AG08395 (cell line): ENCODE data around the gene TUB.
A peak's percentile ranks its signal among the peaks of the same experiment; 100 is the strongest.

ENCODE experiments used
- DNase-seq: peaks from one replicate; pipeline ENCODE4 v3.0.0; 2012; ENCODE audit warnings: mixed read lengths, low spot score

Gene TUB

DNA sequence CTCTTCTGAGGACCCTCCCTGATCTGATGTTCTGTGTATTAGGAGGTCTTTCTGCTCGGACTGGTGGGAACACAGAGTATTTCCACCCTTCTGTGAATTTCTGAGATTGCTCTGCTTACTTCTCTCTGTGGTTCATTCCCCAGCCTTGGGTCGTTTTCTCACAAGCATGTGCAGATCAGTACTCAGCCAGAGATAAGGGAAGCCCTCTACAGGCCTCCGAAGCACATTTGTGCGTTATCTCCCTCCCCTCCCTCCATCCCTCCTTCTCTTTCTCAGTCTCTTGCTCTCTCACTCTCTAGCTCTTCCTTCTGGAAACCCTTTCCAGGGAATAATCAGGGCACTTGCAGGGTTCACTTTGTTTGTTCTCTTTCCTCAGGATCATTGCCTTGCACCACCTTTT is 35.2 kb upstream of the TUB start:
- DNase-seq = no peak

DNA sequence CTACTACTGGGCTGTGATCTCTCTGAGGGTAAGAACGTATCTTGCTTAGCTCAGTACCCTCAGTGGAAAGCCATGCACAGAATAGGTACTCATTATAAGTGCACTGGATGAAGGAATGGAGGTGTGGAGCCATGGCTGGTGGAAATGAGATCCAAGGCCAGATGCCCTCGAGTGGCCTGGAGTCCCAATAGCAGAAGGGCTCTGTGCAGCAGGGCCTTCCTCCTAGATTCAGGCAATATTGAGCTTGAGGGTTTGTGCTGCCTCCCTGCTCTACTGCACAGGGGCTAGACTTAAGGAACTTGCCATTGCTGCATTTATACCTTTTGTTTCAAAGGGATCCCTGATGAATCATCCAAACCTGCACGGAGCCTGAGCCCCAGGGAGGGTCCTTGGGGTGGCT is 33.6 kb upstream of the TUB start:
- DNase-seq = no peak

DNA sequence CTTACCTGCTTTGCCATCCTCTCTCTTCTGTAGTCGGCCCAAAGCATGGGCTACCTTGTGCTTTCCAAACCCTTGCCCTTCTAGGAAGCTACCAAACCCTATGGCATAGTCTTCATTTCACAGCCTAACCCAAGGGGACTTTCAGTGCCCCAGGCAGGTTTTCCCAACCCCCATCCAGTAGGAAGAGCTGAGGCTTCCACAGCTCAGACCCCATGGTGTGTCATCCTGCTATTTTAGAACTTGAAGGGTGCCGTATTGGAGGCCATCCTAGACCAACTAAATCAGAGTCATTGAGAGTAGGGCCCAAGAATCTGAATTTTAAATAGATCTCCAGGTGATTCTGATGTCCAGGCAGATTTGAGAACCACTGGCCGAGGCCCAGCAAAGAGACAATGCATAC is 31.9 kb upstream of the TUB start:
- no peak for DNase-seq

DNA sequence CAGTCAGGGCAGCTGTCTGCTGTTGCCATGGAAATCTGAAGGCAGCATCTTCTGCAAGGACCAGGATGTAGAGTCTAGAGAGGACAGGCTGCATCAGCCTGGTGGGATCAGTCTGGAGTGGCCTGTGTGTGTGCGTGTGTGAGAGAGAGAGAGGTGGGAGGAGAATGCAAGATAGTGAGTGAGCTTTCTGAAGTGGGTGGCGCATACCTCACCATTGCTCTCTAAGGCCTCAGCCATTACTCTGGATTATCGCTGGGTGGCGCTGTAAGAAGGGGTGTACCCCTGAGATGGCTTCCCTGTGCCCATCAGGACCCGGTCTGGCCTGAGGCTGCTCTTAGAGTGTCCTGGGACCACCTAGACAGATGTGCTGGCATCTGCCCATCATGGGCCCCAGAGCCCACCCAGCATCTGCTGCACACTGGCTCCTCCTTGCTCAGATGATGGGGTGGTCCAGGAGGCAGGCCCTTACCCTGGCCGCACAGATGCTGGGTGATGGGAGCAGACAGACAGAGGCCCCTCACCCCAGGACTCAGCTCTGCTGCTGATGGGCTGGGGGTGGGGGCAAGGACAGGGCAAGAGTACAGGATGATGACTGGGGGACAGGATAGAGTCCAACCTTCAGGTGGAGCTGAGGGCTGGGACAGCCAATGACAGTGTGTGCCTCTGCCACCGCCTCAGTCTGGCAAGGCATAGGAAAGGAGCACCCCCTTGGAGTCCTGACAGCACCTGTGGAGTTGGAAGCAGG is 25.7 kb upstream of the TUB start:
- DNase-seq = no peak

DNA sequence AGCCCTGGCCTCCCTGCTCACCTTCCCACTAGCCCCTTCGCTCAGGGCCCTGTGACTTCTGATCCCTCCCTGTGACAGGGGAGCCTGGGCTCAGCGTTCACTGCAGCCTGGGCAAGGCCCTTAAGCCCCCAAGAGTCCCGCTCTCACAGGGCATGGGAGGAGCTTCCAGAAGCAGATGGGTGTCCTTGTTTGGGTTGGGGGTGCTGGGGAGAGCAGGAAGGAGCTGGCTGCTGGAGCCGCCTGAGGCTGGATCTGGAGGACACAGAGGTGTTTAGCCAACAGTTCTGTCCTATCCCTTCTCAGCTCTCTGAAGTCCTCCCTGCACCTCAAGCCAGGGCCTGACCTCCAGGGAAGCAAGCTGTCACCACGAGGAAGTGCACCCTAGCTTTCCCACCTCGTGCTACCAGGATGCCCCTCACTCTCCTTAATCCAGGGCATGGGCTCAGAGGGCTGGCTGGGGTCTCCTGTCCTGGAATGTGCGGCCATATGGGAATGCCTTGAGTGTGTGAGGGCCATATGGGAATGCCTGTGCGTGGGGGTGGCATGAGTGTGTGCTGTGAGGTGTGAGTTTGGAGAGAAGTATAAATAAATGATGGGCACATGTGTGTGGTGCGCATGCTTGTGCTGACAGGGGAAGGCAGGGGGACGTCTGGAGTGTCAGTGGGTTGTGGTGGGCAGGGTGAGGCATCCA is 25.0 kb upstream of the TUB start:
- no peak for DNase-seq

DNA sequence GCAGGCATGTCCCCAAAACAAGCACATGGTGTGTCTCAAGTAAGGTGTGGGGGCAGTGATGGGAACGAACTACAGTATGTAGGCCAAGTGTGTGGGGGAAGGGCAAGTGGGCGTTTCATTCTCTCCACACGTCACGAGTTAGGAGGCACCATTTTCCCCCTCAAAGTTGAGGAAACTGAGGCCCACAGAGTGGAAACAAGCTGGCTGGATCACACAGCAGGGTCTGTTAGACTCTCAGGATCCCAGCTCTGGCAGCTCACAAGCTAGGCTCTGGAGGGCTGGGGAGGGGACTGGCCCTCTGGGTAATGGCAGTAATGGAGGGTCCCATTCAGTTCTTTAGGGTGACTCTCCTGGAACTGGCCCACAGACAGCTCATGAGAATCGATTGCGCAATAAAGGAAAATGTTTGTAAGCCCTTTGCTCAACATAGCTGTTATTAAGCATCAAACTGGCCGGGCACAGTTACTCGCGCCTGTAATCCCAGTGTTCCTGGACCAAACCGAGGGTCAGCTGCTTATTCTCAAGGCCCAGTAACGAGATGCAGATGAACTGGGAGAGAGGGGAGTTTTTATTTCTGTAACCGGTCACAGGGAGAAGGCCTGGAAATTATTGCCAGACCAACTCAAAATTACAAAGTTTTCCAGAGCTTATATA is 24.1 kb upstream of the TUB start:
- DNase-seq = peak; percentile 69

DNA sequence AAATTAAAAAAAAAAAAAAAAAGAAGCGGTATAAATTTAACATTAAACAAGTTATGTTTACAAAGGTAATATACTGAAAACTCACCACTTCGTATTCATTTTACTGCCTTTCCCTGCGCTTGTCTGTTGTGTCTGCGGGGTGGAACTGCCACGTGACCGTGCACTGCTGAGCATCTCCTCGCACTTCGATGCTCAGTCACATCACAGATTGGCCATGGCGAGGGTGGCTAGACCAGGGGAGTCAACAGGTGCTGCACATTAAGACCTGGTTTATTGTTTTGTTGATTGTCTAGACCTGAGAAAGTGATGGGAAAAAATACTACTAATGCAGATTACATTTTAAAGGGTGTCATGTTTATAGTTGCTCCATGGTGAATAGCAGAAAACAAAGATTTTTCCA is 22.8 kb upstream of the TUB start:
- no peak for DNase-seq

DNA sequence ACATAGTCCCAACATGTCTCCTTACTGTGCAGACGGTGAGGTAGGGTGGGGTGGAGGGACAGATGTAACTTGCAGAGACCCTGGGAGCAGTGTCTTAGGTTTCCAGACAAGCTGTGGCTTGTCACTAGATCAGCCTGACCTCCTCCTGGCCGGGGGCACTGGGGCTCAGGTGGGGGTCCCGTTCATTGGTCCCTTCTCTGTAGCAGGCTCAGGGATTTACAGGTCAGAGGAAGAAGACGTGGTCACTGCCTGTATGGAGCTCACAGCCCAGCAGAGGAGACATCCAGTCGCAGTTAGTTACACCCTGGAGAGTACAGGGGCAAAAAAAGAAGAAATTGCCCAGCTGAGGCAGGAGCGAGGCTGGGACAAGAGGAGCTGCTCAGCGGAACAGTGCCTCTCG is 22.0 kb upstream of the TUB start:
- DNase-seq = no peak

DNA sequence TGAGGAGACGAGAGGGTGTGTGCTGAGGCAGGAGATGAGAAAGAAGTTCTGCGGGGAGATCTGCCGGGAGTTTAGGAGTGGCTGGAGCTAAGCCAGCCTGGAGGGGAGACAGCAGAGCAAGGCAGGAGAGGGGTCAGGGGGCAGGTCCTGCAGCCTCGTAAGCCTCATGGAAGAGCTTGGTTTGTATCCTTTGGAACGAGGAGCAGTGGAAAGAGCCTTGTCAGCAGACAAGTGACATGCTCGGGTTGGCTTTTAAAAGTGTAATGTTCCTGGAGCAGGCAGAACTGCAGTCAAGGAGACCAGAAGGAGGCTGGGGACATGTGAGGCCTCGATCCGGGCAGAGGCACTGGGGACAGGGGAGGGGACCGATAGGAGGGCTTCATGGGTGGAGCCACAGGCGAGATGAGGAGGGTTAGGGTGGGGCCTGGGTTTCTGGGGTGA is 21.4 kb upstream of the TUB start:
- no peak for DNase-seq

DNA sequence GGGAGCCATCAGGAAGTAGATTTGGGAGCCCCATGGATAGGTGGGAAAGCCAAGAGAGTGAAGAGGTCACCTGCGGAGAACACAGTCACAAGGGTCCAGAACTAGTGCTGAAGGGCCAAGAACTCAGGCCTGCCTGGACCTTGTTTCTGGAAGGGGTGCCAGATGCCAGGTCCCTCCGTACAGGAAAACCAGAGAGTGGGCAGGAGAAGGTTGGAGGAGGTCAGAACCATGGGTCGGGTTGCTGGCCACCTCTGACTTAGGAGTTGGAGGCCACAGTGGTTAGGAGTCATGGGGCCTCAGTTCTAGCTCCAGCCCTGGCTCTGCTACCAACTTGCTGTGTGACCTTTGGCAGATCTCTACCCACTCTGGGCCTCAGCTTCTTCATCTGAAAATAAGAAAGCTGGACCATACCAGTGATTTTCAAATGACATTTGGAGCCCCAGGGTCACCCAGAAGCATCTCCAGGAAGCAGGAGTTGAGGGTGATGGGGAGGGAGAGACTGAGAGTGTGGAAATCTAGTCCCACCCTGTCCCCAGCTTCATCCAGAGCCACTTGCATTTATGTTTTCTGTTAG is 20.8 kb upstream of the TUB start:
- no peak for DNase-seq

DNA sequence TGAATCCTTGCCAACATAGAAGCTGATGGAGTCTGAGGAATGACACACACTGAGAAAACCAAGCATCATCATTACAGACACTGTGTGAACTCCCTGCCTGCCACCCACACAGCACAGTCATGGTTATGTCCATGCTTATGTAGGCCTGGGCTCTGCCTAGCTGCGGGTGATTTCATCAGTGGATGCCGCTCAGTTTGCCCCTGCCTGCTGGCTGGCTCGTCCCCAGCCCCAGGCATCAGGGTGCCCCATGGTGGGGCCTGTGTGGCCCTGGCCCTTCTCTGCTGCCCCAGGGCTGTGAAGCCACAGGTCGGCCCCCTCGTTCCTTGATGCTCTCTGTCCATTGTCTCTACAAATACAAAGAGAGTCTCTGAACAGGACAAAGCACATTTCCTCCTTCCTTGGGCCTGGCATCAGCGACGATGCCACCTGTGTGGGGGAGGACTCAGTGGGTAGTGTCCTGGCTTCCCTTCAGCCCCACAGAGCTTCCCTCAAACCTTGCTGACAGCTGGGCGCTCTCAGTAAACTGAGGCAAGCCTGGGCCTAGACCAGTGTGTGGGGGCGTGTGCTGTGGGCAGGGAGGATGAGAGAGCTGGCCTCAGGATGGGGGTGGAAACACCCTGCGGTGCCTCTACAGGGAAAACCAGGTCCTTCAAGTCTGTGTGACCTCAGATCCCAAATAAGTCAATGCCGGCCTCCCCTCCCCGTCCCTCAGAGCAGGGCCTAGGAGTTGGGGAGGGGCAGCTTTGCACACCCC is 20.0 kb upstream of the TUB start:
- peak; percentile 65 for DNase-seq

DNA sequence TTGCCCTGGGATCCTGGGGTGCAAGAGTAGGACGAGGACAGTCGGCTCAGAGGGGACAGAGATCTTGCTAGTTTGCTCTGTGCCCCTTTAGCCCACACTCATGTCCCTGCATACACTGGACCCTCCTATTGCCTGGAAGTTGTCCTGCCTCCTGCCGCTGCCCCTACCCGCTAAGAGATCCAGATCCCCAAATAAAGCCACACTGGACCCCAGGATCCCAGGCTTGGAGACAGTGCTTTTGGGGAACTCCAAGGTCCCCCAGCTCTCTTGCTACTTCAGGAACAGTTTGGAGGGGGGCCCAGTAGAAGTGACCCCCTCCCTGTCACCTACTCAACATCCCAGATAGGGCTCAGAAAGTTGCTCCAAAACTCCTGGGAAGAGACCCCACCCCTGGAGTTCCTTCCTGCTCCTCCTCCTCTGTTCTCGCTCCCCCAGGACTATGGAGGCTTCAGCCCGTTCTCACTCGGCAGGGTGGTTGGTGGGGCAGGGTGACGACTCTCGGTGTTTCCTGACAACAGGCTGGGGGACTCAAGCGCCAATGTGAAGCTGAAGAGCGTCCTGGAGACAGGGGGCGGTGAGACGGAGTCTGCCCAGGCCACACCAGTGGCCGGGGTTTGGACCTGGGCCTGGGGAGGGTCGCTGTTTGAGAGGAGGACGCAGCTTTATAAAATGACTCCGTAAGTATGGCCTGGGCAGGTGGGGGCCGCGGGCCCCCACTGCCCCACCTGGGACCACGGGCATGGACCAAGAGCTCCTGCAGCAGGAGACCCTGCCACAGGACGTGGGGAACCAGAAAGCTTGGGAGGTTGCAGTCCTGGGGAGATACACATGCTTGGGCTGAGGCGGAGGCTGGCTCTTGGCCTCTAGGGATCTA is 19.2 kb upstream of the TUB start:
- DNase-seq = no peak

DNA sequence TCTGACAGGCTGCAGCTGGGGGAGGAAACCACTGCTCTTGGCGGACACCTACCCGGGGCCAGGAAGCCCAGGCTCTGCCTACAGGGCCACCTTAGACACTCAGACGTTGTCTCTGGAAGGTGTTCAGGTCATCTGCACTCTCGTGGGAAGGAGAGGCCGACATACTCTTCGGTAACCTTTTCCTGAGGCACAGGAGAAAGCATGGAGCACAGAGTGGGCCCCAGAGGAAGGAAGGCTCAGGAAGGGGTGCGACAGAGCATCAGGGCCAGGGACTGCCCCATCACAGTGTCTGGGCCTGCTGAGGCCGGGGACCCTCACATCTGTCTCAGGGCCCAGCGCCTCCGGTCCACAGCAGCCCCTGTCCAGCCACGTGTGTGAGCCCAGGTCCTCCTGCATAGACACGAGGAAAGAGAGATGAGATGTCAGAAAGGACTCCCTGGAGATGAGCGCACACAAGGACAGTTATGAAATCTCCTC is 18.2 kb upstream of the TUB start:
- DNase-seq = no peak

DNA sequence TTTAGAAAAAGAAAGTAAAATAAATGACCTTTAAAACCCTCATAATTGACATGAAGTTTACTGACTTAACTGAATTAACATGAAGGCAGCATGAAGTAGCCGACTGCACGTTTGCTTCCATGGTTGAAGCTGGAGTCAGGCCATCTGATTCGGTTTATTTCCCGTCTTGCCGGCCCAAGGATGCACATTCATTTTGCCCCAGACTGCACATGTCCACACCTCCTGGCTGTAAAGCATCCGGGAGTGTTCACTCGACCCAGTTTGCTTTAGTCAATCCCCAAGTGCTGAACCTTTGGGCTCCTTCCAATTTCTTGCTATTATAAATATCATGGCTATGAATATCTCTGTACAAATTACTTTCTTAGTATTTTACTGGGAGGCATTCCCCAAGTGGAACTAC is 17.7 kb upstream of the TUB start:
- DNase-seq = peak; percentile 45

DNA sequence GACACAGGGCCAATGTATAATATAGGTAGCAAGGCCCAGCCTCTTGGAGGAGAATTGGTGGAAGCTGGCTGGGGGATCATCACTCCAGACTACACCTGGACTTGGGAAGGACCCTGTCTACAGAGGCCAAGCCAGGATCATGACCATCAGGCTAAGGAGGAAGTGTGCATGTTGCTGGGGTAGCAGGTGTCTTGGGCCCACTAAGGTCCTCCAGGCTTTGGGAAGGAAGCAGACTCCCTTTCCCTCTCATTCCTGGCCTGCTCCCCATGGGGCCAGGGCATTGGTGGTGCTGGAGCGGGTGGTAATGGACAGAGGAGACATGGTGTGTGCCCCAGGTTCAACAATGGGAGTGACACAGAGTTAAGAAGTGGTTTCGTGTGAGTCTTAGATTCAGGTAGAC is 16.0 kb upstream of the TUB start:
- DNase-seq = no peak

DNA sequence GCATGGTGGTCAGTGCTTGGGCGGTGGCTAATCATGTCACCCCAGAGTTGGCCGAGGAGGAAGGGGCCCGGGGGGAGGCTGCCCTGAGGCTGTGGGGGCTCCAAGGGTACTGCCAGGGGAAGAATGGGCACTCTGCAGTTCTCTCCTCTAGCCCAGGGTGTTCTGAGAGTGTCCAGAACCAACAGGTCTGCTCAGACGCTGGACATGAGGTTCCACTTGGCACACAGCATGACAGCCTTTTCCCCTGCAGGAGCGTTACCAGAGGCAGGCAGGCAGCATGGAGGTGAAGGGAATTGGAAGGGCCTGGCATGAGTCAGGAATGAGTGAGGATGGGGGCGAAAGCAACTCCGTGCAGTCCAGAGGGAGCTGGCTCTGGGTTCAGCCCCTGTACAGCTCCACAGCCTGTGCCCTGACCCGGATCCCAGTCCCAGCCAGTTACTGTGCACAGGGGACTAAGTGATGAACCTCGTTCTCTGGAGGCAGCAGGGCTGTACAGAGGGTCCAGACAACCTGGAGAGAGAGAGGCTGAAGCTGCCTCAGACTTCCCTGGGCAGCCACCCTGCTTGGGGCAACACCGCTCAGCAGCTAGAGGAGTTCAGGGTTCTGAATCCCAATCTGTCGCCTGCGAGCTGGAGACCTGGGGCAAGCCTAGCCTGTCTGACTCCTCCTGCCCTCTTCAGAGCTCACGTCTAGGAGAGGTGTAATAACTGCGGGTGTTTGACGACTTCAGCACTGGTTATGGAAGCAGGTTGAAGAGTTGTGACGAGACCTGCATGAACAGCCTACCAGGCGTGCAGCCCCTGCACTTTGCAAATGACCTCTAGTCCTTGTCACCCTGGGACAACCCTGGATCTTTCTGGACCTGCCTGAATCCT is 14.7 kb upstream of the TUB start:
- DNase-seq = no peak

DNA sequence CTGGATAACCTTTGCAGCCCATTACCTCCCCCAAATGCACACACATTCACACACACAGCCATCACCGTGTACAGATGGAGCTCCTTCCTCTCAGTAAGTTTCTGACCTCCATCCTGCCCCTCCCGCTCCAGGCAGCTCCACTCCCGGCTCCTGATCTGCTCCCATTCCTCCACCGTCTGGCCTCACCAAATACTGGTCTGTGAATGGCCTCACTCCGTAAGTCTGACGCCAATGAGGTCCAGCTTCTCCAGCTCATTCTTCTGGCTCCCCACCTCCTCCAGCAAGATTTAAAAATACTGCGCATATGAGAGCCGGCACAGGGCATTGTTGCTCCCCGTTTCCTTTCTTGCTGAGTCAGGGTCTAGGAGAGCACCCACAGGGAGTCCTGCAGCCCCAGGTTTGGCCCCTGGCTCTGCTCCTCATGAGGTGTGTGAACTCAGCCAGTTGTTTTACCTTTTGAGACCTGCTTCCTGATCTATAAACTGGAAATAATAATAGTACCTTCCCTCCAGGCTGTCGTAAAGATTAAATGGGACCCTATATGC is 14.0 kb upstream of the TUB start:
- no peak for DNase-seq

DNA sequence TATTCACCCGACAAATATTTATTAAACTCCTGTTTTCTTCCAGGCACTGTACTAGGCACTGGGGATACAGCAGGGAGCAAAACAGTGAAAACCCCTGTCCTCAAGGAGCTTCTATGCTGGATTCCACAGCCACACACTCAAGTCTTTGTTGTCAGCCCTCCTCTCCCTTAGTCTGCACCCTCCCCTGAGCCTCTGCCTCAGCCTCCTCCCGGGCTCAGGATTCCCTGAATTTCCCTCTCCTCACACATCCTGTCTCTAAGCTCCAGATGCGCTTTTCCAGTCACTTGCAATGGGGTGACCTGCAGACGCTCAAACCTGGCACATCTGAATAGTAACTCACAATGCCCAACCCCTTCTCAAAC is 13.5 kb upstream of the TUB start:
- DNase-seq = no peak

DNA sequence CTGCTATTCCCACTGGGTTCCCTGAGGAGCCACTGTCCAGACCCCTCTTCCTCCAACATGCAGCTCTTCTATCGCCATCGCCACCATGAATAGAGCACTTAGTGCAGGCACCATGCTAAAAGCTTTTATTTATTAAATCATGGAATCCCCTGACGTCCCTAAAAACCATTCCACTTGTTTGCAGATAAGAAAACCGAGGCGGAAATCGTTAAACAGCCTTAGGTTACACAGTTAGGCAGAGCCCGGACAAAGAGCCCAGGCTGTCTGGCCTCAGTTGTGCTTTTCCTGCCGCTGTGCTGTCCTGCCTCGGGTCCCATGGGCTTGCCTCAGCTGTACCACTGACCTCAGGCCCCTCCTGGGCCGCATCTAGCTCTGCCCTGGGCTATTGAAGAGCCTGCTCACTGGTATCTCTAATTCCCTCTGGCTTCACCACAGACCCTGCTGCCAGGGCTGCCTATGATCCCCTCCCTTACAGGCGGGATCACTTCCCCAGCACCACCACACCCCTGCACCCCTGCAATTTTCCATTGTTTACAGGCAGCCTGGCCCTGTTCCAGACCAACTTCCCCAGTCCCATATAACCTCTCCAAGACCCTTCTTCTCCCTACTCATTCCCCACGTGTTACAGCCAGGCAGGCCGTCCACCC is 13.0 kb upstream of the TUB start:
- DNase-seq = no peak
